T47D (cell line): ENCODE results near the gene MSANTD1.

Experiments
- DNase-seq, 2 experiments: peaks; one replicate each; pipeline versions ENCODE4 v3.0.0 to v3.0.0-alpha.2; 2011 to 2012; ENCODE audit warnings: low read depth in 1 of 2, low spot score in 1 of 2
- JUND ChIP-seq: IDR thresholded peaks from 2 replicates; pipeline ENCODE4 v1.6.1; 2012; ENCODE audit warnings: low read depth
- in situ Hi-C: cut with HindIII; loops from 2 replicates; pipeline ENCODE4 v1.10.0; 2016; ENCODE audit warnings: low sequenced_read_pairs, low pct_unique_long_range_greater_than_20kb

MSANTD1 gene

DNA sequence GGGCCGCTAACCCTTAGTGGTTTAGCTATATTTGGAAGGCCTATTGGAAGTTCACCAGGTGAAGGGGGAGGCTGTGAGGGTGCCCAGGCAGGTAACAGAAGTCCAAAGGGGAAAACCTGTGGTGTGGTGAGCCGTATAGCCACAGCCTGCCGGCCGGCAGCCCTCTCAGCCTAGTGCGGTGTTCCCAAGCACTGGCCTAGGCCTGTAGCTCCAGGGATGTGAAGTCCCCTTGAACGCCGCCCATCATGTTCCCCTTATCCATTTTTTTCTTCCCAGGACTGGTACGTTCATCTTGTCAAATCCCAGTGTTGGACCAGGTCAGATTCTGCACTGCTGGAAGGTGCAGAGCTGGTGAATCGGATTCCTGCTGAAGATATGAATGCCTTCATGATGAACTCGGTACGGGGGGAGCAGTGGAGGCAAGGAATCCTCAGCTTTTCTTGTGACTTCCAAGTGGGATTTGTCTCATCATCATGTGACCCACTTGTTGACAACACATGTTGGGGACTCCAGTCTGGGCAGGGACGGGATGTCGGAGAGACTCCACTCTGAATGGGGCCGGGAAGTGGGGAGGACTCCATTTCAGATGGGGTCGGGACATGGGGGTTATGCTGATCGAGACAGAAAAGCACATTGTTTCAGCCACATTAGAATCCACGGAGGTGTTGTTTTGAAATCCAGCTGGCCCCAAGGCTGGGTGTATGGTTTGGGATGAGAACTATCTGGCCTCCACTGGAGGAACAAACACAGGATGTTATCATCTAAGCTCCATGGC lies 39.2 kb upstream of the MSANTD1 start:
- DNase-seq, result no peak
- in situ Hi-C loops, result no loop called here
- no peak for TF ChIP-seq JUND

DNA sequence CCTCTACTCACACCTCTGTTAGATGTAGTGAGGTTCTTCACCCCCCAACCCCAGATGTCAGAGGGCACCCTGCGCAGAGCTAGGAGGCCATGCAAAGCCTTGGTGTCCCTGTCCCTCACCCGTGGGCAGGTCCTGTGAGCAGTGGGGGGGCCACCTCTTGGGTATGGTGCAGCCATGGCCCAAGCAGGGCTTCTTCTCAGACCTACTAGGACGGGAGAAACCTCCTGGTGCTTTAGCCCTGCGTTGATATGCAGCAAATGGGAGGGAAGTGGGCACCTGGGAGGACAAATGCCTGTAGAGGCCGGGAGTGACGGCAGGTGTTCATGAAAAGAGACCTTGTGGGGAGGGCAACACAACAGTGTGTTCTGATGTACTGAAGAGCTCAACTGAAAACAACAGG lies 38.5 kb upstream of the MSANTD1 start:
- no peak for DNase-seq
- TF ChIP-seq JUND, result no peak
- in situ Hi-C loops, result no loop called here

DNA sequence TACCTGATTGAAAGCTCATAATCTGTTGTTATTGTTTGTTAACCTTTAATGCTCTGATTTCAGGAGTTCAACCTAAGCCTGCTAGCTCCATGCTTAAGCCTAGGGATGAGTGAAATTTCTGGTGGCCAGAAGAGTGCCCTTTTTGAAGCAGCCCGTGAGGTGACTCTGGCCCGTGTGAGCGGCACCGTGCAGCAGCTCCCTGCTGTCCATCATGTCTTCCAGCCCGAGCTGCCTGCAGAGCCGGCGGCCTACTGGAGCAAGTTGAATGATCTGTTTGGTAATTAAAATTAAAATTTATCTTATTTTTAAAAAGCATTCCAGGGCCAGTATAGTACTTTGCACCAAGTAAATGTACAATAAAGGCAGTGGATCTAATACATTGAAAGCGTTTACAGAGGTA lies 37.1 kb upstream of the MSANTD1 start:
- TF ChIP-seq JUND, result no peak
- in situ Hi-C loops, result no loop called here
- DNase-seq, result no peak

DNA sequence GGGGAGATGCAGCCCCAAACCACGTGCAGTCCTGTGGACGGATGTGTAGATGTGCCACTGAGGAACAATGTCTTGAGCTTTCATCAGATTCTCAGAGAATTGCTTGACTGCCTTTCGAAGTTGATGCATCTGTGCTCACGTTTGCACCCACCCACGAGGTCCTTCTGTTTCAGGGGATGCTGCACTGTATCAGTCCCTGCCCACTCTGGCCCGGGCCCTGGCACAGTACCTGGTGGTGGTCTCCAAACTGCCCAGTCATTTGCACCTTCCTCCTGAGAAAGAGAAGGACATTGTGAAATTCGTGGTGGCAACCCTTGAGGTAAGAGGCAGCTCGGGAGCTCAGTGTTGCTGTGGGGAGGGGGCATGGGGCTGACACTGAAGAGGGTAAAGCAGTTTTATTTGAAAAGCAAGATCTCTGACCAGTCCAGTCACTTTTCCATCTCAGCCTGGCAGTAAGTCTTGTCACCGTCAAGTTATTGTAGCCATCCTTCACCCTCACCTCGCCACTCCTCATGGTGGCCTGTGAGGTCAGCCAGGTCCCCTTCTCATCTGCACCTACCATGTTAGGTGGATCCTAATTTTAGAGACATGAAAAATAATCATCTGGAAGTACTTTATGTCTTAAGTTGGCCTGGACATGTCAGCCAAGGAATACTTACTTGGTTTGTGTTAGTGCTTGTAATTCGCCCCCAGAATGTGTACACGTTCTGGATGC lies 36.4 kb upstream of the MSANTD1 start:
- no peak for TF ChIP-seq JUND
- DNase-seq, result no peak
- in situ Hi-C loops, result no loop called here

DNA sequence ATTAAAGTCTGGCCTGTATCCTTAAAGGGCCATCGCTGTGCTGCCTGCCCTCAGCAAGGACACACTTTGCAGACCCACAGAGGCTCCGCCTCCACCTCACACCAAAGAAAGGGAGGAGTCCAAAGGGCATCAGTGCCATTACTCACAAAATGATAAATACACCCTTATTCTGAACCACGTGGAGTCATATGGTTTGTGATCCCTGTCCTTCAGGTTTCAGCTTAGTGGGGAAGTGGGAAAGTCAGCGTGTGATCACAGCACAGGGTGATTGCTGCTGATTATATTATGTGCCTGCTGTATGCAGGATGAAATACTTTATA lies 35.9 kb upstream of the MSANTD1 start:
- in situ Hi-C loops, result no loop called here
- TF ChIP-seq JUND, result no peak
- no peak for DNase-seq

DNA sequence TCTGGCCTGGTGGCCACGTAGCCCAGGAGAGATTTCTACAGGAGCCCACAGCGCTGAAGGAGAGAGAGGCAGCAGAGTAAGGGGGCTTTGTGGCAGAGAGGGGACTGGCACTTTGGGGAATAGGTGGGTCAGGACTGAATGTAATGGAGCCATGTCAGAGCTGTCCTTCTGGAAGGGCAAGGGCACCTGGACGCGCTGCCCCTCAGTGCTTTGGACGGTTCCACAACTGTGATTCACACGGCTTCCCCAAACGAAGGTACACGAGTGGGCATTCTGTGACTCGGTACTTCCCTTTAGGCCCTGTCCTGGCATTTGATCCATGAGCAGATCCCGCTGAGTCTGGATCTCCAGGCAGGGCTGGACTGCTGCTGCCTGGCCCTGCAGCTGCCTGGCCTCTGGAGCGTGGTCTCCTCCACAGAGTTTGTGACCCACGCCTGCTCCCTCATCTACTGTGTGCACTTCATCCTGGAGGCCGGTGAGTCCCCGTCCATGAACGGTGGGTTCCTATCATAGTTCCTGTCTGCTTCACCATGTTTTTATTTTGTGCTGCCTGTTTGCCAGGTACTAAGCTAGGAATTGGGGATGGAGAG lies 35.2 kb upstream of the MSANTD1 start:
- in situ Hi-C loops, result no loop called here
- no peak for TF ChIP-seq JUND

DNA sequence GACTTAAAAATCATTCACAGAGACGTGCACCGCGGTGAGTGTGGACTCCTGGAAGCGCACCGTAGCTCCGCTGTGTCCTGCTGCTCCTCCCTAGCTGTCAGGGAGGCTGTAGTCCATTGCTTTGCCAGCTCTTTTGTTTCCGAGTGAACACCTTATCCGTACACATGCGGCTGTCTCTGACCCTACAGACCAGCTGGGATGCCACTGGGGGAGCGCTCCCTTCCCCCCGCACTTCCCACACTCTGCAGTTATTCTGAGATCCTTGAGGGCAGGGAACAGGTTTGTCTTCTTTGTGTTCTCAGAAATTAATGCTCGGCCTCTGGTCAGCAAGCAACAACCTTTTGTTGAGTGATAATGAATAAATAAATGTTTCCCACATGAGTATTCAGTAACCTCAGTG lies 33.7 kb upstream of the MSANTD1 start:
- peak; percentile 45 to 89 for DNase-seq
- no peak for TF ChIP-seq JUND
- in situ Hi-C loops, result no loop called here

More for the DNA sequence above, 35.2 kb upstream of the MSANTD1 start:
- DNase-seq, result no peak

DNA sequence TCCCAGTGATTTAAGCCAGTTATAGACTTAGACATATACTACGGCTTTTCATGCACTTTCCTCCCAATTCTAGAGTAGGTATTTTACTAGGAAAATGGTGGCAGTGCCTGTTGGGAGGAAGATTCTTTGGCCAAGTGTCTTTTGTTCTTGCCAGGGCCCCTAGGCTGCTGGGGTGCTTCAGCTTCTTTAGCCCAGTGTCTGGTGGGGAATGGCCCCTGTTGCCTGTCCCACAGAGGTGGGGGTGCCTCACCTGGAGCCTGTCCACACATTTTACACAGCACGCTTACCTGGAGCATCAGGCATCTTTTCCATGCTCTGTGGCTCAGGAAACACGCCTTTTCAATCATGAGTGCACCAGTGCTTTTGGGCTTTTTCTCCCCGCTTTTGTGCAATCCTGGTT lies 33.2 kb upstream of the MSANTD1 start:
- DNase-seq, result no peak
- in situ Hi-C loops, result no loop called here
- TF ChIP-seq JUND, result no peak

DNA sequence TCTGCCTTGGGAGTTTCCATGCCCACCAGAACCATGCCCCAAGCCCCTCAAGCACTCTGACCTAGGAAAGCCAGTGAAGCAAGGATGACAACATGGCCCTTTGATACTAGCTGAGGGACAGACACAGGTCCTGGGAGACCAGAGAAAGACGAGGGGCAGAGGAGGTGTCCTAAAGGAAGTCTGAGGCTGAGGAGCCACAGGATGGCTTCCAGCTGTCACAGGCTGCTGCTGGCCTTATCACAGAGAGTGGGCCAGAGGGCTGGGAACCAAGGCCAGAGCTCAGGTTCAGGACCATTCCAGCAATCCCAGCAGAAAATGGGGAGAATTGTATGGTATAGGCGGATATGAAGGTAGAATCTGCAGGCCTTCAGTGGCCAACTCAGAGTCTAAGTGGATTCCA lies 31.7 kb upstream of the MSANTD1 start:
- in situ Hi-C loops, result no loop called here
- TF ChIP-seq JUND, result no peak
- no peak for DNase-seq

DNA sequence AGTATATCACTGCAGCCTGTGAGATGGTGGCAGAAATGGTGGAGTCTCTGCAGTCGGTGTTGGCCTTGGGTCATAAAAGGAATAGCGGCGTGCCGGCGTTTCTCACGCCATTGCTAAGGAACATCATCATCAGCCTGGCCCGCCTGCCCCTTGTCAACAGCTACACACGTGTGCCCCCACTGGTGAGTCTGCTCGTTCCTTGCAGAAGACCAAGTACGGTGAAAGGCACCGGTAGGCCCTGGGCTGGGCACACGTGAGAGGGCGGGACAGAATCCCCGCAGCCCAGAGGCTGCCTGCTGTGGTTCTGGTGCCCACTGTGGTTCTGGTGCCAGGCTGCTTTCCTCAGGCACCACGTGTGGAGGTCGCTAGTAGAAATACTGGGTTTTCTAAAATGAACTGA lies 31.2 kb upstream of the MSANTD1 start:
- no peak for TF ChIP-seq JUND
- in situ Hi-C loops, result no loop called here

DNA sequence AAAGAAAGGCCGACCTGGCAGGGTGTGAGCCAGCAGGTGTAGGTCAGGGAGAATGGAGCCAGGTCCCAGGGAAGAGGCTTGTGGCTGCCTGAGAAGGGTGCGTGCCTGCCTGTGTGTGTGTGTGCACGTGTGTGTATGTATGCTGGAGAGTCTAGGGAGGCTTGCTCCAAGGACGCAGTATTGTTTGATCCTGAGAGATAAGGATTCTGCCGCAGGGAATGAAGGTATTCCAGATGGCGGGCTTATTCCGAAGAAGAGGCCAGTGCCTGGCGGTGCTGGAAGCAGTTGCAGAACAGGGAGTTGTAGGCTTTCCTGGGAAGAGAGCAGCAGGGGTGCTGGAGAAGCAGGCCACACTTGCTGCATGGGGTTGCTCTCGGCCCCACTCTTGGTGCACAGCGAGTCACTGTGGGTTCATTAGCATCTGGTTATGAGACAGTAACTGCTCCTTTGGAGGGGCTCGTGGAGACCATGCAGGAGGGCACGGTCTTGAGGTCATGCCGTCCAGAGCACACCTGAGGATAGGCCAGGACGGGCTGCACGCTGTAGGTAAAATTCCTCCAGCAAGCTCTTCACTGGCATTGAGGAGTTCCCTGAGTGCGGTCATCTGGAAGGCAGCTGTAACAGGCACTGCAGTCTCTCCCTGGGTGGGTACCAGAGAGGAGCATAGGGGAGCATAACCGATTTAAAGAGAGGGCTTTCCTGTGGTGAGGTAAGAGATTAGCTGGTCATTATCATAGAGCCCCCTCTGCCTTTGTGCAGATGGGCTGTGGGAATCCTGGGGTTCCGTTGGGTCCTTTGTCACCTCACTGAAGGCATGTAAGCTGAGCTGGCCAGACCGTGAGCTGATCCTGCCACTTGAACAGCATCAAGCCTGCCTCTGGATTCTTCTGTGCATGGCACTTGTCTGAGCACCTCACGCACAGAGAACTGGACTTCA lies 29.9 kb upstream of the MSANTD1 start:
- in situ Hi-C loops, result no loop called here
- TF ChIP-seq JUND, result no peak
- DNase-seq, result no peak

More for the DNA sequence above, 31.2 kb upstream of the MSANTD1 start:
- no peak for DNase-seq

DNA sequence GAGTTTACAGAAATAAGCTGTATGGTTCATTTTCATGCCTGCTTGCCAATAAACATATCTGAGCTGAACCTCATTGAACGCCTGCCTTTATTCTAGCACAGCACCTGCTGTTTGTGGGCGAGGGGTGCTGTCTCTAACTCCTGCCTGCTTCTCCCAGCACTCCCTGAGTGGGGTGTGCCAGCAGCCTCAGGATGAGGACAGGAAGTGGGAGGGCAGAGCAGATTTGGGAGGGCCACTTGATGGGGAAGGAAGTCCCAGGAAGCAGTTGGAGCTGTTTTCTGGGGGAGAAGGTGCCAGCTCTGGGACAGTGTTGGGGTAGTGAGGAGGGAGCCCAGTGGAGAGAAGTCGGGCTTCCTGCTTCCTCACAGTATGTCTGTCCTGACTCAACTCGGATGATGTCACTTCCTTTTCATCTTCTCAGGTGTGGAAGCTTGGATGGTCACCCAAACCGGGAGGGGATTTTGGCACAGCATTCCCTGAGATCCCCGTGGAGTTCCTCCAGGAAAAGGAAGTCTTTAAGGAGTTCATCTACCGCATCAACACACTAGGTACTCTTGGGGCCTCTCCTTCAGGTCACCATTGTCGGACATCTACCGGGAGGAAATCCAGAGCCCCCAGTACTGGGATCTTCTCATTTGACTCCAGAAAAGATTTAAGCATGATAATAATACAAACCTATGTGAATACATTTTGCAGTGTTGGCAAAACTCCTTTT lies 29.0 kb upstream of the MSANTD1 start:
- no peak for DNase-seq
- TF ChIP-seq JUND, result no peak
- in situ Hi-C loops, result no loop called here
